OCI-LY3 (cell line): Measurements from ENCODE around the gene CLMP.

Experiments used
- EZH2phosphoT487 ChIP-seq: fragments of 200-600 bp; shearing (Covaris generic); IDR thresholded peaks from 2 replicates; pipeline ENCODE4 v1.6.1; 2018; ENCODE audit warnings: antibody characterized with exemption, mixed run types, low read depth
- TF ChIP-seq, protein P1 (sequence below): fragments of 200-600, 300-600 bp; sonication (generic); IDR thresholded peaks from 2 replicates; pipeline ENCODE4 v1.5.1; 2014; ENCODE audit warnings: antibody characterized with exemption, low read length, low read depth

DNA sequence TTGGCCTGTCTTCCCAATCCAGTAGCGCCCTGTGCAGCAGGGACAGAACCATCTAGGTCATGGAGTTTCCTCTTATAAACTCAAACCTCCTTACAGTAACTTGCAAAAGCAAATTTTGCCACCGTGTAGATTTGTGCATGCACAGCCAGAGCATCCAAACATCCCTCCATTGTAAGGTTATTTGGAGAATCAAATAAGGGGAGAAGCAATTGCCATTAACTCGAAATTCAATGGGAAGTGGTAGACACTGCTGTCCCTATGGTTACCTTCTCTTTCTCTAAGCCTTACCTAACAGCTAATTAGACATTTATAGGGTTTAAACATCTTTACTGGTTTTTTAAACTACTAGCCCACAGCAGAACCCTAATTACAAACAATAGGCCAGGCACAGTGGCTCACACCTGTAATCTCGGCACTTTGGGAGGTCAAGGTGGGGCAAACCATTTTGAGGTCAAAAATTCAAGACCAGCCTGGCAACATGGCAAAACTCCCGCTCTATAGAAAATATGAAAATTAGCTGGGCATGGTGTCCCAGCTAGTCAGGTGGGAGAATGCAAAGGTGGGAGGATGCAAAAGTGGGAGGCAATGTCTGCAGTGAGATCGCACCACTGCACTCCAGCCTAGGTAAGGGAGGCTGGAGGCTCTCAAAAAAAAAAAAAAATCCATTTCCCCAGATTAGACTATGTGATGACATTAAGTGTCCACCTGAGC, 139.7 kb downstream of the CLMP start:
- TF ChIP-seq, protein P1, sequence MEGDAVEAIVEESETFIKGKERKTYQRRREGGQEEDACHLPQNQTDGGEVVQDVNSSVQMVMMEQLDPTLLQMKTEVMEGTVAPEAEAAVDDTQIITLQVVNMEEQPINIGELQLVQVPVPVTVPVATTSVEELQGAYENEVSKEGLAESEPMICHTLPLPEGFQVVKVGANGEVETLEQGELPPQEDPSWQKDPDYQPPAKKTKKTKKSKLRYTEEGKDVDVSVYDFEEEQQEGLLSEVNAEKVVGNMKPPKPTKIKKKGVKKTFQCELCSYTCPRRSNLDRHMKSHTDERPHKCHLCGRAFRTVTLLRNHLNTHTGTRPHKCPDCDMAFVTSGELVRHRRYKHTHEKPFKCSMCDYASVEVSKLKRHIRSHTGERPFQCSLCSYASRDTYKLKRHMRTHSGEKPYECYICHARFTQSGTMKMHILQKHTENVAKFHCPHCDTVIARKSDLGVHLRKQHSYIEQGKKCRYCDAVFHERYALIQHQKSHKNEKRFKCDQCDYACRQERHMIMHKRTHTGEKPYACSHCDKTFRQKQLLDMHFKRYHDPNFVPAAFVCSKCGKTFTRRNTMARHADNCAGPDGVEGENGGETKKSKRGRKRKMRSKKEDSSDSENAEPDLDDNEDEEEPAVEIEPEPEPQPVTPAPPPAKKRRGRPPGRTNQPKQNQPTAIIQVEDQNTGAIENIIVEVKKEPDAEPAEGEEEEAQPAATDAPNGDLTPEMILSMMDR: no peak
- TF ChIP-seq EZH2phosphoT487: no peak
